ENCODE data around the gene CARD18. TPM values are rescaled to one million over a fixed set of nuclear protein-coding genes. Genes with fewer than 3 reads are reported as not detected.
A peak's percentile ranks its signal among the peaks of the same experiment; 100 is the strongest.
"Not testable (repeated sequence)": the region's sequence is repeated elsewhere in the genome, so short reads cannot be mapped to it uniquely, and the experiment has no call there.

Gene CARD18
- total and polyA plus RNA-seq, 7 experiments from 2014 or later: not detected

DNA sequence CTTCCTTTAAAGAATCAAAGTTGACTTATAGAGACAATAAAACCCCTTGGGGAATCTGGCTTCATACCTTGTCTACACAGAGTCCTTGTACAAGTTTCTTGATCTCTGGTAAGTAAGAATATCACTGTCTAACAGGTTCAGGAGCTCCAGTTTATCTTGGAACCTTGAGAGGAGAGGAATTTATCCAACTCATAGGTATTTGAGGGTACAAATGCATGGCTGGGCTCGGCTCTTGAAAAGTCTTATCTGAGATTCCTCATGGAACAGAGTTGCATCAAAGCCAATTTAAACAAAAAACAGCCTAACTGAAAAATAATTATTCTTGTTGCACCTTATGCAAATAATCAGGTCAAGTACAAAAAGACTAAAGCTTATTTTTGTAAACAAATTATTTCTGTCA lies 33.4 kb downstream of the CARD18 start:
- H3K36me3 ChIP-seq (ENCODE audit: control insufficient read depth in 2 of 3, insufficient read depth in 3 of 3, low read length in 3 of 3): no peaks in the 10 kb centered on the region
- Mint-ChIP-seq H3K4me1 (peaks cover 16 to 32% (median 21%) of the 10 kb centered on the region in 7 donors), H3K9me3 (peaks cover 0 to 12% (median 4%) of the 10 kb centered on the region in 11 donors), H3K27ac (no peak overlapping the region), H3K27me3 (peaks cover 3 to 18% (median 11%) of the 10 kb centered on the region in 5 donors), H3K4me3 (no peak overlapping the region), H3K36me3 (peaks cover 0 to 3% (median 0%) of the 10 kb centered on the region in 5 donors)
- ATAC-seq (no peak), DNase-seq (no peak)
- H3K27me3 ChIP-seq (ENCODE audit: control insufficient read depth in 2 of 2, insufficient read depth in 2 of 2, low read length in 2 of 2): no peaks in the 10 kb centered on the region
- intact Hi-C loops (cut with micrococcal nuclease): loop anchor here in 1 of 2 donors (1.0 kb wide), 1 partner anchor 29 kb away; no protein-coding TSS in a partner anchor
- CTCF ChIA-PET: no interaction called here
- POLR2A ChIA-PET: no interaction called here
- no peaks in the 10 kb centered on the region for H3K9me3 ChIP-seq (ENCODE audit: control insufficient read depth in 2 of 3, low read length in 3 of 3)
- no peak overlapping the region for H3K4me3 ChIP-seq (ENCODE audit: low read length)
- no peak overlapping the region for H3K27ac ChIP-seq (ENCODE audit: low read depth, low read length)
- H3K4me1 ChIP-seq (ENCODE audit: control insufficient read depth in 2 of 2, insufficient read depth in 2 of 2, low read length in 2 of 2): peaks cover 0 to under 1% of the 10 kb centered on the region in 2 donors

DNA sequence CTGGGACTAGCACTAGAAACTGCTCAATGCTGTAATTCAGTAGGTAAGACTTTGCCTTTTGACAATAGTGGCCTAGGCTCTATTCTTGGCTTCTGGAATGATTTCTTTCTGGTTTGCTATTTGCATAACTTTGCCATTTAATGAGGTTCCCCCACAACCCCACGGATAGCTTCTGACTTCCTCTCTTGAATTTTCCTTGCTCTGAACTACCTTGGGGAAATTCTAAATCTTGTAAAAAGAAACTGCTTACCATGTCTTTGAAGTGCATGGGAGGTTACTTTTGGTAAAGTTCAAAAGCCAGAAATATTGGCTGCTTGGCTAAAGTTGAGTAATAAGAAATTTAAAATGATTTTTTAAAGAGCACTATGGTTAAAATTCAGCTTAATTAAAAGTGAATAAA lies 35.3 kb downstream of the CARD18 start:
- ChIA-PET CTCF (no interaction called here), POLR2A (no interaction called here)
- DNase-seq (no peak), ATAC-seq (no peak)
- Mint-ChIP-seq H3K4me3 (no peak overlapping the region), H3K4me1 (peaks cover 22 to 36% (median 28%) of the 10 kb centered on the region in 7 donors), H3K27ac (no peak overlapping the region), H3K36me3 (peaks cover 0 to 13% (median 0%) of the 10 kb centered on the region in 5 donors), H3K27me3 (peaks cover 0 to 9% (median 5%) of the 10 kb centered on the region in 5 donors), H3K9me3 (peaks cover 0 to 12% (median 4%) of the 10 kb centered on the region in 11 donors)
- no peaks in the 10 kb centered on the region for H3K9me3 ChIP-seq (ENCODE audit: control insufficient read depth in 2 of 3, low read length in 3 of 3)
- H3K27ac ChIP-seq (ENCODE audit: low read depth, low read length): no peak overlapping the region
- H3K36me3 ChIP-seq (ENCODE audit: control insufficient read depth in 2 of 3, insufficient read depth in 3 of 3, low read length in 3 of 3): no peaks in the 10 kb centered on the region
- no peaks in the 10 kb centered on the region for H3K27me3 ChIP-seq (ENCODE audit: control insufficient read depth in 2 of 2, insufficient read depth in 2 of 2, low read length in 2 of 2)
- intact Hi-C loops (cut with micrococcal nuclease): loop anchor here in 1 of 2 donors (5.0 kb wide), 1 partner anchor 137 kb away; the partner anchor contains the start of gene CASP4
- no peak overlapping the region for H3K4me3 ChIP-seq (ENCODE audit: low read length)
- H3K4me1 ChIP-seq (ENCODE audit: control insufficient read depth in 2 of 2, insufficient read depth in 2 of 2, low read length in 2 of 2): peaks cover 6 to 18% of the 10 kb centered on the region in 2 donors

- Histone ChIP-seq H3K4me1 (ENCODE audit: control insufficient read depth in 2 of 2, insufficient read depth in 2 of 2, low read length in 2 of 2) (peaks cover 6 to 18% of the 10 kb centered on the region in 2 donors), H3K9me3 (ENCODE audit: control insufficient read depth in 2 of 3, low read length in 3 of 3) (no peaks in the 10 kb centered on the region), H3K27ac (ENCODE audit: low read depth, low read length) (no peak overlapping the region), H3K36me3 (ENCODE audit: control insufficient read depth in 2 of 3, insufficient read depth in 3 of 3, low read length in 3 of 3) (no peaks in the 10 kb centered on the region), H3K4me3 (ENCODE audit: low read length) (no peak overlapping the region), H3K27me3 (ENCODE audit: control insufficient read depth in 2 of 2, insufficient read depth in 2 of 2, low read length in 2 of 2) (no peaks in the 10 kb centered on the region)
- Mint-ChIP-seq H3K36me3 (peaks cover 0 to 16% (median 0%) of the 10 kb centered on the region in 5 donors), H3K4me3 (no peak overlapping the region), H3K4me1 (peaks cover 26 to 44% (median 31%) of the 10 kb centered on the region in 7 donors), H3K27ac (no peak overlapping the region), H3K9me3 (peaks cover 0 to 13% (median 4%) of the 10 kb centered on the region in 11 donors), H3K27me3 (peaks cover 0 to 8% (median 4%) of the 10 kb centered on the region in 5 donors)
- intact Hi-C loops (cut with micrococcal nuclease): loop anchor here in 1 of 2 donors (5.0 kb wide), 1 partner anchor 136 kb away; the partner anchor contains the start of gene CASP4
- CTCF ChIA-PET: no interaction called here
- DNase-seq (no peak), ATAC-seq (no peak)
- POLR2A ChIA-PET: no interaction called here
Measured at GRCh38 chr11:105103336-105103735, 36.2 kb downstream of the CARD18 start.

DNA sequence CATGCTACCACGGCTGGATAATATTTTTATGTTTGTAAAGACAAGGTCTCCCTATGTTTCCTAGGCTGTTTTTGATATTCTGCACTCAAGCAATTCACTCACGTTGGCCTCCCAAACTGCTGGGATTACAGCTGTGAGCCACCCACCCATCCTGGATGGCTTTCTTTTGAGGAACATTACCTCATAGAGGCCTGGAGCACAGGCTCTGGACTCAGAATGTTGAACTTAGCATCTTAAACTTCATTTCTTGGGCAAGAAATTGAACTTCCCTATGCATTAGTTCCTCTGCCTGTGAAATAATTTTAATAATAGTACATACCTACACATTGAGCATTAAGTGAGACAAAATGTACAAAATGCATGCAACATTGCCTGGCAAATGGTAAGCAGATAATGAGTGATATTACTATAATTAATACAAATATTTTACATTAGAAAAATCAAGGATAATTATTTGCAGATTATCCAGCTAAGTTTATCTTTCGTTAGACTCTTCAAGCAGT lies 37.4 kb downstream of the CARD18 start:
- CTCF ChIA-PET: interaction anchor here (0.6 kb wide), 1 partner anchor 438 kb away, joined by 3 read pairs; no protein-coding TSS in a partner anchor
- Mint-ChIP-seq H3K9me3 (peaks cover 0 to 12% (median 4%) of the 10 kb centered on the region in 11 donors), H3K4me1 (peaks cover 23 to 44% (median 31%) of the 10 kb centered on the region in 7 donors), H3K36me3 (peaks cover 0 to 20% (median 0%) of the 10 kb centered on the region in 5 donors)
- H3K36me3 ChIP-seq (ENCODE audit: control insufficient read depth in 2 of 3, insufficient read depth in 3 of 3, low read length in 3 of 3); POLR2A ChIA-PET; H3K9me3 ChIP-seq (ENCODE audit: control insufficient read depth in 2 of 3, low read length in 3 of 3); H3K27me3 ChIP-seq (ENCODE audit: control insufficient read depth in 2 of 2, insufficient read depth in 2 of 2, low read length in 2 of 2); H3K27ac Mint-ChIP-seq; H3K4me3 ChIP-seq (ENCODE audit: low read length); H3K27me3 Mint-ChIP-seq; H3K4me3 Mint-ChIP-seq; ATAC-seq; DNase-seq; H3K27ac ChIP-seq (ENCODE audit: low read depth, low read length): not testable (repeated sequence)
- intact Hi-C loops (cut with micrococcal nuclease): loop anchor here in 1 of 2 donors (5.0 kb wide), 1 partner anchor 135 kb away; the partner anchor contains the start of gene CASP4
- H3K4me1 ChIP-seq (ENCODE audit: control insufficient read depth in 2 of 2, insufficient read depth in 2 of 2, low read length in 2 of 2): peaks cover 6 to 18% of the 10 kb centered on the region in 2 donors

DNA sequence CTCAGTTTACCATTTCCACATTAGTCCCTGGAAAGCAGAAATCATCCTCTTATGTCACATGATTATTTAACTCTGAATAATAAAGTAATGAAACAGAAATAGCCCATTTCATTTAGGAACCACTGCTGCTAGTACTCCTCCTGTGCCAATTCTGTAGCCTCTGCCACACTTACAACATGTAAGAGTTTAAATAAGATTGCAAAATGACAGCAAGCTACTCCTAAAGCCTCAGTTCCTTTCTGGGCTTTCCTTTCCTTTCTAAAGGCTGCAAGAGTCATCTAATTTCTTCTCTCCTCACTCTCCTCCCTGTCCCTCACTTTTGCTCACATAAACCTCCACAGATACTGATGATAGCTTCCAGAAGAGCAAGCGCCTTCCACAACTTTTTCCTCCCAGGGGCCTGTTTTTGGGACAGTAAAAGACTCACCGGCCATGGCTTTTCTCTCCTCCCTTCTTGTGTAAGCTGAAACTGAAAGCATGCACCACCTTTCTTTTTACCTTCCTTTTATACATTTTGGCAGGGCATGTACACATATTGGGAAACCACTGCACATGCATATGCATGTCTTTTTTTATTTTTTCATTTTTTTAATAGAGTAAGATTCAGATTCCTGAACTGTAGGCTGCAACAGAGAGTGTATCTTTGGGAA lies 38.5 kb downstream of the CARD18 start:
- H3K36me3 Mint-ChIP-seq: peaks cover 0 to 25% (median 0%) of the 10 kb centered on the region in 5 donors
- intact Hi-C loops (cut with micrococcal nuclease): loop anchor here (1.0 to 5.0 kb wide), 4 partner anchors 30 to 397 kb away; partner anchors contain the start of gene CASP4 (in 1 of the 2)

DNA sequence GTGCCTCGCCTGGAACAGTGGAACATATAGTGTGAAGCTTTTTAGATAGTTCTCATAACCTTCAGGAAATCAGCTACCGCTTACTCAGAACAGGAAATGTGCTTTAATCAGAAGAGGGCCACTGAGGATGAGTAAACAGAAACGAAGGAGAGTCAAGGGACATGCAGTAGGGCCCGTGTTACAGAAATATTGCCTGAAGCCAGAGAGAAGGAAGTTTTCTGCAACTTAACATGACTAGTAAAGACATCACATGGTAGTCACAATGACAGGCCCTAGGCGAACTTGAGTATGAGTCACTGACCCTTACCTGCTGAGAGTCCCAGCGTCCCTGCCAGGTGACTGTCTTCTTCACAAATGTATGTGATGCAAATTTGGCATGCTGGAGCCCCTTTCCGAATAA lies 39.4 kb downstream of the CARD18 start:
- peak in 2 of 9 donors; percentile 3 to 4 for DNase-seq
- intact Hi-C loops (cut with micrococcal nuclease): loop anchor here (1.0 to 5.0 kb wide), 4 partner anchors 29 to 396 kb away; partner anchors contain the start of gene CASP4 (in 1 of the 2)
- peak overlapping the region in 8 of 10 donors; percentile 16 to 87 (median 56) for H3K4me3 Mint-ChIP-seq
- H3K27me3 Mint-ChIP-seq: no peaks in the 10 kb centered on the region
- H3K27ac ChIP-seq (ENCODE audit: low read depth, low read length): no peak overlapping the region
- peak; percentile 87 for ATAC-seq
- peaks cover 0 to 12% (median 3%) of the 10 kb centered on the region in 11 donors for H3K9me3 Mint-ChIP-seq
- H3K27me3 ChIP-seq (ENCODE audit: control insufficient read depth in 2 of 2, insufficient read depth in 2 of 2, low read length in 2 of 2): no peaks in the 10 kb centered on the region
- CTCF ChIA-PET: interaction anchor here (0.7 kb wide), 1 partner anchor 282 kb away, joined by 5 read pairs; no protein-coding TSS in a partner anchor
- H3K36me3 Mint-ChIP-seq: peaks cover 0 to 32% (median 0%) of the 10 kb centered on the region in 5 donors
- no peaks in the 10 kb centered on the region for H3K9me3 ChIP-seq (ENCODE audit: control insufficient read depth in 2 of 3, low read length in 3 of 3)
- peak overlapping the region in 6 of 9 donors; percentile 1 to 93 (median 4) for H3K27ac Mint-ChIP-seq
- POLR2A ChIA-PET: no interaction called here
- H3K4me1 Mint-ChIP-seq: peaks cover 23 to 43% (median 31%) of the 10 kb centered on the region in 7 donors
- no peaks in the 10 kb centered on the region for H3K36me3 ChIP-seq (ENCODE audit: control insufficient read depth in 2 of 3, insufficient read depth in 3 of 3, low read length in 3 of 3)
- H3K4me3 ChIP-seq (ENCODE audit: low read length): peak overlapping the region; percentile 53
- H3K4me1 ChIP-seq (ENCODE audit: control insufficient read depth in 2 of 2, insufficient read depth in 2 of 2, low read length in 2 of 2): peaks cover 6 to 18% of the 10 kb centered on the region in 2 donors

More for the DNA sequence above, 38.5 kb downstream of the CARD18 start:
- Mint-ChIP-seq H3K4me3 (peak overlapping the region; percentile 1 to 87 (median 63)), H3K4me1 (peaks cover 23 to 44% (median 31%) of the 10 kb centered on the region in 7 donors), H3K27ac (peak overlapping the region; percentile 4 to 93 (median 69)), H3K27me3 (no peaks in the 10 kb centered on the region), H3K9me3 (peaks cover 0 to 11% (median 4%) of the 10 kb centered on the region in 11 donors)
- no peaks in the 10 kb centered on the region for H3K27me3 ChIP-seq (ENCODE audit: control insufficient read depth in 2 of 2, insufficient read depth in 2 of 2, low read length in 2 of 2)
- ChIA-PET CTCF (interaction anchor here (0.6 kb wide), 1 partner anchor 437 kb away, joined by 3 read pairs; no protein-coding TSS in a partner anchor), POLR2A (no interaction called here)
- ATAC-seq (no peak), DNase-seq (peak in 1 of 9 donors; percentile 2)
- peaks cover 6 to 18% of the 10 kb centered on the region in 2 donors for H3K4me1 ChIP-seq (ENCODE audit: control insufficient read depth in 2 of 2, insufficient read depth in 2 of 2, low read length in 2 of 2)
- H3K9me3 ChIP-seq (ENCODE audit: control insufficient read depth in 2 of 3, low read length in 3 of 3): no peaks in the 10 kb centered on the region
- H3K4me3 ChIP-seq (ENCODE audit: low read length): peak overlapping the region; percentile 53
- no peaks in the 10 kb centered on the region for H3K36me3 ChIP-seq (ENCODE audit: control insufficient read depth in 2 of 3, insufficient read depth in 3 of 3, low read length in 3 of 3)
- no peak overlapping the region for H3K27ac ChIP-seq (ENCODE audit: low read depth, low read length)

Data from naive thymus-derived CD4-positive, alpha-beta T cell (primary cell).